Mesenchymal stem cell (in vitro differentiated cells and primary cell): ENCODE measurements around the gene DEFB123.

Source experiments
- DNase-seq: peaks from one replicate; pipeline ENCODE4 v3.0.0-alpha.2; 2013
- H2AFZ ChIP-seq: one replicate; pipeline ENCODE4 v1.6.1; 2013; ENCODE audit warnings: low read depth, mild to moderate bottlenecking, control low read depth, inconsistent platforms, low read length, moderate library complexity
- H2AK5ac ChIP-seq: 2 replicates; pipeline ENCODE4 v1.6.1; 2013; ENCODE audit warnings: low read length, moderate library complexity, mild to moderate bottlenecking, inconsistent platforms; ENCODE audit not compliant: severe bottlenecking
- H2BK120ac ChIP-seq: one replicate; pipeline ENCODE4 v1.6.1; 2013; ENCODE audit warnings: low read depth, mild to moderate bottlenecking, inconsistent platforms, low read length, moderate library complexity
- H2BK12ac ChIP-seq, 2 experiments: one replicate each; pipeline ENCODE4 v1.6.1; 2013; ENCODE audit warnings: inconsistent platforms in 2 of 2, low read length in 2 of 2, mild to moderate bottlenecking in 2 of 2, moderate library complexity in 2 of 2, control low read depth in 1 of 2
- H2BK15ac ChIP-seq: one replicate; pipeline ENCODE4 v1.6.1; 2013; ENCODE audit warnings: mild to moderate bottlenecking, low read depth, inconsistent platforms; ENCODE audit not compliant: poor library complexity, severe bottlenecking
- H2BK5ac ChIP-seq: 2 replicates; pipeline ENCODE4 v1.6.1; 2013; ENCODE audit warnings: low read depth, mild to moderate bottlenecking, low read length, control low read depth, inconsistent platforms; ENCODE audit not compliant: poor library complexity, severe bottlenecking
- H3K14ac ChIP-seq, 2 experiments: one replicate each; pipeline ENCODE4 v1.6.1; 2013; ENCODE audit warnings: inconsistent platforms in 2 of 2, low read length in 2 of 2, control low read depth in 1 of 2, mild to moderate bottlenecking in 1 of 2, moderate library complexity in 1 of 2
- H3K18ac ChIP-seq, 2 experiments: one replicate each; pipeline ENCODE4 v1.6.1; 2013; ENCODE audit warnings: inconsistent platforms in 2 of 2, low read length in 2 of 2, control low read depth in 1 of 2, low read depth in 1 of 2, mild to moderate bottlenecking in 1 of 2
- H3K23ac ChIP-seq, 2 experiments: one replicate each; pipeline ENCODE4 v1.6.1; 2013; ENCODE audit warnings: inconsistent platforms in 2 of 2, low read length in 2 of 2, mild to moderate bottlenecking in 2 of 2, moderate library complexity in 2 of 2, control low read depth in 1 of 2
- H3K27ac ChIP-seq: 2 replicates; pipeline ENCODE4 v1.5.1; 2013; ENCODE audit warnings: mild to moderate bottlenecking, moderate library complexity, low read length, control low read depth, inconsistent platforms; ENCODE audit not compliant: poor library complexity, severe bottlenecking
- H3K27me3 ChIP-seq, 2 experiments: 2 replicates each; pipeline versions ENCODE4 v1.6.1 to v1.7.0; 2013; ENCODE audit warnings: low read length in 2 of 2, mild to moderate bottlenecking in 2 of 2, moderate library complexity in 2 of 2, control low read depth in 1 of 2, inconsistent platforms in 1 of 2; ENCODE audit not compliant: control insufficient read depth in 1 of 2, insufficient read depth in 1 of 2
- H3K36me3 ChIP-seq, 2 experiments: 2 replicates each; pipeline versions ENCODE4 v1.6.1 to v1.7.0; 2013; ENCODE audit warnings: low read length in 2 of 2, control low read depth in 1 of 2, inconsistent platforms in 1 of 2, low read depth in 1 of 2, mild to moderate bottlenecking in 1 of 2; ENCODE audit not compliant: insufficient read depth in 2 of 2, control insufficient read depth in 1 of 2
- H3K4ac ChIP-seq, 2 experiments: one replicate each; pipeline ENCODE4 v1.6.1; 2013; ENCODE audit warnings: inconsistent platforms in 2 of 2, low read length in 2 of 2, mild to moderate bottlenecking in 2 of 2, moderate library complexity in 2 of 2, control low read depth in 1 of 2, low read depth in 1 of 2
- H3K4me1 ChIP-seq: 2 replicates; pipeline ENCODE4 v1.6.1; 2013; ENCODE audit warnings: low read depth, low read length, control low read depth; ENCODE audit not compliant: control insufficient read depth, insufficient read depth
- H3K4me2 ChIP-seq: 2 replicates; pipeline ENCODE4 v1.6.1; 2013; ENCODE audit warnings: low read length, mild to moderate bottlenecking, inconsistent platforms; ENCODE audit not compliant: poor library complexity, severe bottlenecking
- H3K4me3 ChIP-seq, 2 experiments: 2 replicates each; pipeline versions ENCODE4 v1.5.1 to v1.7.0; 2013; ENCODE audit warnings: low read length in 2 of 2, mild to moderate bottlenecking in 2 of 2, control low read depth in 1 of 2, low read depth in 1 of 2; ENCODE audit not compliant: insufficient read depth in 1 of 2
- H3K79me1 ChIP-seq: replicated peaks from 2 replicates; pipeline ENCODE4 v1.6.1; 2013; ENCODE audit warnings: mild to moderate bottlenecking, control low read depth, low read length, inconsistent platforms; ENCODE audit not compliant: poor library complexity, severe bottlenecking
- H3K9ac ChIP-seq: 2 replicates; pipeline ENCODE4 v1.7.0; 2013; ENCODE audit warnings: mild to moderate bottlenecking, low read length, moderate library complexity
- H3K9me3 ChIP-seq: 2 replicates; pipeline ENCODE4 v1.7.0; 2013; ENCODE audit warnings: mild to moderate bottlenecking, low read length; ENCODE audit not compliant: control insufficient read depth
- H4K8ac ChIP-seq: one replicate; pipeline ENCODE4 v1.6.1; 2013; ENCODE audit warnings: inconsistent platforms, mild to moderate bottlenecking, low read length, moderate library complexity
- H4K91ac ChIP-seq: one replicate; pipeline ENCODE4 v1.6.1; 2013; ENCODE audit warnings: mild to moderate bottlenecking, low read length, inconsistent platforms
- WGBS: methylation state at CpG from one replicate; pipeline ENCODE4 v1.1.7; 2013; ENCODE audit warnings: mixed read lengths; 5-methylcytosine and 5-hydroxymethylcytosine counted together

Gene DEFB123

GRCh38 chr20:31430568-31431115, 9.8 kb upstream of the DEFB123 start:
- no peak overlapping the region for H2BK5ac ChIP-seq

GRCh38 chr20:31446084-31446819, 5.8 kb downstream of the DEFB123 start:
- DNase-seq = no peak
- Histone ChIP-seq H2BK120ac (no peak overlapping the region), H2AK5ac (no peak overlapping the region), H2AFZ (no peak overlapping the region), H3K14ac (no peak overlapping the region), H4K91ac (no peak overlapping the region), H3K18ac (no peak overlapping the region), H3K27me3 (peaks cover 9 to 23% of the 10 kb centered on the region in 2 experiments), H3K23ac (no peak overlapping the region), H3K4me2 (no peak overlapping the region), H3K9ac (no peak overlapping the region), H4K8ac (no peak overlapping the region), H3K4me3 (no peak overlapping the region), H3K36me3 (no peaks in the 10 kb centered on the region), H3K4me1 (no peaks in the 10 kb centered on the region), H3K27ac (no peak overlapping the region), H2BK5ac (no peak overlapping the region), H2BK15ac (no peak overlapping the region), H3K4ac (no peak overlapping the region), H2BK12ac (no peak overlapping the region), H3K9me3 (no peaks in the 10 kb centered on the region), H3K79me1 (no peaks in the 10 kb centered on the region)
- 76% methylated on average over 12 of the region's 12 CpGs for WGBS

More at GRCh38 chr20:31430568-31431115, 9.8 kb upstream of the DEFB123 start:
- Histone ChIP-seq H2AFZ (no peak overlapping the region), H3K36me3 (no peaks in the 10 kb centered on the region), H3K27ac (no peak overlapping the region), H2BK15ac (no peak overlapping the region), H3K4ac (no peak overlapping the region), H3K4me3 (no peak overlapping the region), H2AK5ac (no peak overlapping the region), H2BK120ac (no peak overlapping the region), H4K91ac (no peak overlapping the region), H3K23ac (no peak overlapping the region), H4K8ac (no peak overlapping the region), H3K9ac (no peak overlapping the region), H2BK12ac (no peak overlapping the region), H3K79me1 (no peaks in the 10 kb centered on the region), H3K4me2 (no peak overlapping the region), H3K4me1 (no peaks in the 10 kb centered on the region), H3K27me3 (peaks cover 0 to 3% of the 10 kb centered on the region in 2 experiments), H3K18ac (no peak overlapping the region), H3K9me3 (no peaks in the 10 kb centered on the region), H3K14ac (no peak overlapping the region)
- DNase-seq = no peak
- 59% methylated on average over 3 of the region's 4 CpGs for WGBS

- Histone ChIP-seq H3K14ac (no peak overlapping the region), H3K79me1 (no peaks in the 10 kb centered on the region), H3K4me1 (no peaks in the 10 kb centered on the region), H2BK5ac (no peak overlapping the region), H2AK5ac (no peak overlapping the region), H4K8ac (no peak overlapping the region), H3K27me3 (peaks cover 0 to 6% of the 10 kb centered on the region in 2 experiments), H4K91ac (no peak overlapping the region), H3K18ac (no peak overlapping the region), H3K9me3 (no peaks in the 10 kb centered on the region), H3K23ac (no peak overlapping the region), H3K4me2 (no peak overlapping the region), H3K4ac (no peak overlapping the region), H2BK120ac (no peak overlapping the region), H3K36me3 (no peaks in the 10 kb centered on the region), H3K4me3 (no peak overlapping the region), H2AFZ (no peak overlapping the region), H3K27ac (no peak overlapping the region), H2BK15ac (no peak overlapping the region), H2BK12ac (no peak overlapping the region), H3K9ac (no peak overlapping the region)
- DNase-seq = no peak
- 78% methylated on average over 5 of the region's 8 CpGs for WGBS
Measured at GRCh38 chr20:31449511-31450414, 9.3 kb downstream of the DEFB123 start.

- Histone ChIP-seq H3K4ac (no peak overlapping the region), H3K27ac (no peak overlapping the region), H2AK5ac (no peak overlapping the region), H3K14ac (no peak overlapping the region), H2BK120ac (no peak overlapping the region), H3K4me2 (no peak overlapping the region), H2BK12ac (no peak overlapping the region), H2BK15ac (no peak overlapping the region), H3K79me1 (no peaks in the 10 kb centered on the region), H3K9ac (no peak overlapping the region), H4K8ac (no peak overlapping the region), H3K36me3 (no peaks in the 10 kb centered on the region), H3K27me3 (peaks cover 0 to 4% of the 10 kb centered on the region in 2 experiments), H3K9me3 (no peaks in the 10 kb centered on the region), H4K91ac (no peak overlapping the region), H3K4me1 (no peaks in the 10 kb centered on the region), H3K23ac (no peak overlapping the region), H3K4me3 (no peak overlapping the region), H2AFZ (no peak overlapping the region), H3K18ac (no peak overlapping the region), H2BK5ac (no peak overlapping the region)
- 55% methylated on average over 2 of the region's 2 CpGs for WGBS
- no peak for DNase-seq
Measured at GRCh38 chr20:31452575-31452974, 12.1 kb downstream of the DEFB123 start.
